ENCODE results near the gene ATG9A. TPM values are rescaled to one million over a fixed set of nuclear protein-coding genes. Genes with fewer than 3 reads are reported as not detected.

Gene ATG9A
- total RNA-seq, 2 donors from 2014 or later: 45.4 to 45.7 TPM

DNA sequence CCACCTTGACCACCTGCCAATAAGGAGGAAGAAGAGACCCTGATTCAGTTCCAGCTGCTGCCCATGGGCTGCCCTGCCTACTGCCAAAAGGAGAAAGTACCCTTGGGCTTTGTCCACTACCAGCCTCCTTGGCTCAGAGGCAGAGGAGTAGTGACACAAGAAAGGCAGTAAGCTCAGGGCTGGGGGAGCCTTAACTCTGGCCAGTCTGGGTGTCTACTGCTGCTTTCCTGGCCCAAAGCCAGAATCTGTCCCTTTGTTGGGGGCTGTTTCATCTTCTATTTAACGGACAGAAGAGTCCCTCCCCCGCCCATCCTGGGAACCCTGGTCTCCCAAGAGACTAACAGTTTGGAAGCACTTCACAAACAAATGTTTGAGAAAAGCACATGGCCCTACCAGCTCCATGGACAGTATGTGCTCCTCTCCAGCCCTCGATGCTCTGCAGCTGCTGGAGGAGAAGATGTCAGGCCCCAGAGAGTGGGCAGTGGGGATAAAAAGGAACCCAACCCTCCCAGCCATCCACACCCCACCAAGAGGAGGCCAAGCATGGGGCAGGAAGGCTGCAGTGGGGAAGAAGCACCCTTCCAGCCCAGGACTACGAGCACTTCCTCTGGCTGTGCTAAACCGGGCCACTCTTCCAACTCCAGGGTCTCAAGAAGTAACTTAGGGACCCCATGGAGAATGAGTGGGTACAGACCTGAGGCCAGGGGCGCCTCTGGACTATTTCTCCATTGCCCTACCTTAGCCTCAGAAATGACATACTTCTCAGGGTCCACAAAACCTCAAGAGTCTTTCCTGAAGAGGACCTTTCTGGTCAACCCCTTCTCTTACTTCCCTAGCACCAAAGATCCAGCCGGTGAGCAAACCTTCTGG lies 1.2 kb downstream of the ATG9A start:
- Histone ChIP-seq H3K36me3 (ENCODE audit: control insufficient read depth, insufficient read depth, low read length) (peaks cover 48% of the 10 kb centered on the region), H3K9me3 (ENCODE audit: control insufficient read depth, low read length) (no peaks in the 10 kb centered on the region), H3K9ac (ENCODE audit: extremely low read depth, low read length, poor library complexity, severe bottlenecking) (peak overlapping the region; percentile 84), H3K27me3 (ENCODE audit: control insufficient read depth, insufficient read depth, low read length, poor library complexity, severe bottlenecking) (no peaks in the 10 kb centered on the region), H3K27ac (ENCODE audit: low read depth, low read length) (no peak overlapping the region), H3K4me3 (ENCODE audit: low read length) (peak overlapping the region; percentile 98), H3K4me1 (ENCODE audit: control insufficient read depth, insufficient read depth, low read length) (peaks cover 2% of the 10 kb centered on the region)
- Mint-ChIP-seq H3K4me3 (peak overlapping the region; percentile 97), H3K27me3 (ENCODE audit: insufficient read depth) (no peaks in the 10 kb centered on the region), H3K27ac (peak overlapping the region; percentile 55), H3K4me1 (peaks cover 9% of the 10 kb centered on the region), H3K36me3 (ENCODE audit: low read depth) (peaks cover 44% of the 10 kb centered on the region), H3K9me3 (no peaks in the 10 kb centered on the region)
- WGBS, 2 experiments (ENCODE audit: insufficient coverage in 1 of 2, insufficient read length in 1 of 2): 70 to 73% methylated on average over 7 of the region's 7 CpGs
- DNase-seq: no peak
- TF ChIP-seq, protein P1, sequence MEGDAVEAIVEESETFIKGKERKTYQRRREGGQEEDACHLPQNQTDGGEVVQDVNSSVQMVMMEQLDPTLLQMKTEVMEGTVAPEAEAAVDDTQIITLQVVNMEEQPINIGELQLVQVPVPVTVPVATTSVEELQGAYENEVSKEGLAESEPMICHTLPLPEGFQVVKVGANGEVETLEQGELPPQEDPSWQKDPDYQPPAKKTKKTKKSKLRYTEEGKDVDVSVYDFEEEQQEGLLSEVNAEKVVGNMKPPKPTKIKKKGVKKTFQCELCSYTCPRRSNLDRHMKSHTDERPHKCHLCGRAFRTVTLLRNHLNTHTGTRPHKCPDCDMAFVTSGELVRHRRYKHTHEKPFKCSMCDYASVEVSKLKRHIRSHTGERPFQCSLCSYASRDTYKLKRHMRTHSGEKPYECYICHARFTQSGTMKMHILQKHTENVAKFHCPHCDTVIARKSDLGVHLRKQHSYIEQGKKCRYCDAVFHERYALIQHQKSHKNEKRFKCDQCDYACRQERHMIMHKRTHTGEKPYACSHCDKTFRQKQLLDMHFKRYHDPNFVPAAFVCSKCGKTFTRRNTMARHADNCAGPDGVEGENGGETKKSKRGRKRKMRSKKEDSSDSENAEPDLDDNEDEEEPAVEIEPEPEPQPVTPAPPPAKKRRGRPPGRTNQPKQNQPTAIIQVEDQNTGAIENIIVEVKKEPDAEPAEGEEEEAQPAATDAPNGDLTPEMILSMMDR (conservative IDR thresholded peaks at IDR 0.05): no peak

DNA sequence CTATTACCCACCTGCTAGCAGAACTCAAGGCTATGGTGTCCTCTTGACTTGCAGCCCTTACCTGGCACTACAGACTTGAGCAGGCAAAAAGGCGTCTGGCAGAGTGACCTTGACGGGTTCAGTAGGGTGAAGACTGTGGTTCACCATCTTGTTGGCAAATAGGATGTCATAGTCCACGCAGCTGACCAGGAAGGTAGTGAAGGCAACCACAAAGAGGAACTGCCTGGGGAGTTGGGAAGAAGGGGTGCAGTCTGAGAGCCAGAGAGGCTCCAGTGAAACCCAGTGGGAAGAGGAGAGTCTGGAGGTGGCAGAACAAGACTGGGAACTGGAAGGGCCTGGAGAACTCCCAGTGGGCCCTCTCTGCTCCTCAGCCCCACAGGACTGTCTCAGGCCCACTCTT lies 4.1 kb downstream of the ATG9A start:
- Mint-ChIP-seq H3K27ac (no peak overlapping the region), H3K4me1 (peaks cover 7% of the 10 kb centered on the region), H3K9me3 (no peaks in the 10 kb centered on the region), H3K27me3 (ENCODE audit: insufficient read depth) (no peaks in the 10 kb centered on the region), H3K4me3 (no peak overlapping the region), H3K36me3 (ENCODE audit: low read depth) (peaks cover 48% of the 10 kb centered on the region)
- Histone ChIP-seq H3K9me3 (ENCODE audit: control insufficient read depth, low read length) (no peaks in the 10 kb centered on the region), H3K27me3 (ENCODE audit: control insufficient read depth, insufficient read depth, low read length, poor library complexity, severe bottlenecking) (no peaks in the 10 kb centered on the region), H3K4me1 (ENCODE audit: control insufficient read depth, insufficient read depth, low read length) (peaks cover 2% of the 10 kb centered on the region), H3K9ac (ENCODE audit: extremely low read depth, low read length, poor library complexity, severe bottlenecking) (no peak overlapping the region), H3K4me3 (ENCODE audit: low read length) (no peak overlapping the region), H3K27ac (ENCODE audit: low read depth, low read length) (no peak overlapping the region), H3K36me3 (ENCODE audit: control insufficient read depth, insufficient read depth, low read length) (peaks cover 46% of the 10 kb centered on the region)
- TF ChIP-seq, protein P1 (conservative IDR thresholded peaks at IDR 0.05): no peak
- no peak for DNase-seq
- 94% methylated on average over 3 of the region's 3 CpGs for WGBS, 2 experiments (ENCODE audit: insufficient coverage in 1 of 2, insufficient read length in 1 of 2)

DNA sequence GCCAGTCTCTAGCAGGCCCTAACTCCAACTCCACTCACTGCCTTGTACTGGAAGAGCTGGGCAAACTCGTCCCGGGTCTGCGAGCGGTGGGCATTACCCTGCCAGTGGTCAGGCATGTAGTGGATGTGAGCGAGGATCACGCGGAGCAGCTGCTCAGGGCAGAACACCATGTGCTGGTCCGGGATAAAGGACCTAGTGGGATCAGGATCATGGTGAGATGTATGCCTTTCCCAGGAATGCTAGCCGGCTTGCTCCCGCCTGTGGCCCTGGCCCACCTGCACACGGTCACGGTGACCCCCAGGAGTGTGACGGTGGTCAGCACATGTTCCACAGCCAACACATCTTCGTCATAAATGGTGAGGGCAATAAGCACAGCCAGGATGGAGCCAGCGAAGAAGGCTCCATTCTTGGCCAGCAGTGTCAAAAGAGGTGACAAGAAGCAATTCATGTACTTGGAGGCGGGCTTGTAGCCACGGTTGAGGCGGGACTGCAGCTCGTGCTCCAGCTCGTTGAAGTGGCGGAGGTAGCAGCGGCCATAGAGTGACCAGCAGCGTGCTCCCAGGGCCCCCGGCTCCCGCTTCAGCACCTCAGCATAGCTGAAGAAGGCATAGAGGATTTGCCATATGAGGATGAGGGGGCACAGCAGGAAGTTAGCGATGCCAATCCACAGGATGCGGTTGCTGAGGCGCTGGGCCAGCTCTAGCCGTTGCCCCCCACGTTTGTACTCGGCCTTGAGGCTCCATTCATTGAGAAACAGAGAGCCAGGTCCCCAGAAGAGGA lies 5.4 kb downstream of the ATG9A start:
- TF ChIP-seq, protein P1 (conservative IDR thresholded peaks at IDR 0.05): no peak
- Histone ChIP-seq H3K27me3 (ENCODE audit: control insufficient read depth, insufficient read depth, low read length, poor library complexity, severe bottlenecking) (no peaks in the 10 kb centered on the region), H3K27ac (ENCODE audit: low read depth, low read length) (no peak overlapping the region), H3K36me3 (ENCODE audit: control insufficient read depth, insufficient read depth, low read length) (peaks cover 46% of the 10 kb centered on the region), H3K9me3 (ENCODE audit: control insufficient read depth, low read length) (no peaks in the 10 kb centered on the region), H3K4me3 (ENCODE audit: low read length) (no peak overlapping the region), H3K4me1 (ENCODE audit: control insufficient read depth, insufficient read depth, low read length) (peaks cover 2% of the 10 kb centered on the region), H3K9ac (ENCODE audit: extremely low read depth, low read length, poor library complexity, severe bottlenecking) (no peak overlapping the region)
- DNase-seq: no peak
- H3K9me3 Mint-ChIP-seq: no peaks in the 10 kb centered on the region
- H3K4me1 Mint-ChIP-seq: peaks cover 11% of the 10 kb centered on the region
- no peaks in the 10 kb centered on the region for H3K27me3 Mint-ChIP-seq (ENCODE audit: insufficient read depth)
- H3K27ac Mint-ChIP-seq: no peak overlapping the region
- H3K4me3 Mint-ChIP-seq: no peak overlapping the region
- WGBS, 2 experiments (ENCODE audit: insufficient coverage in 1 of 2, insufficient read length in 1 of 2): 94 to 96% methylated on average over 20 to 31 of the region's 31 CpGs
- H3K36me3 Mint-ChIP-seq (ENCODE audit: low read depth): peaks cover 55% of the 10 kb centered on the region
